HepG2 (cell line): ENCODE results near the gene P2RX1. TPM values are rescaled to one million over a fixed set of nuclear protein-coding genes. Genes with fewer than 3 reads are reported as not detected.
"Not testable (repeated sequence)": the region's sequence is repeated elsewhere in the genome, so short reads cannot be mapped to it uniquely, and the experiment has no call there.

Experiments
- ATAC-seq: fragments of 200-7000 bp; cut with Tn5 transposase; 3 replicates; pipeline ENCODE4 v1.9.1; 2020; ENCODE audit warnings: mild to moderate bottlenecking, moderate library complexity
- BruUV-seq: library from RNA; stranded (reverse); fragments of 400-500 nt; replicated peaks from 2 replicates; lab custom pipeline; 2021; lab: Mats Ljungman, UMichigan
- CTCF ChIA-PET: fragments of 300-600 bp; formaldehyde crosslinking; extraction: SDS; loops from one replicate; lab custom pipeline; 2021; ENCODE audit warnings: low total read pairs, inconsistent platforms, low intra/inter-chr PET ratio; lab: Yijun Ruan, JAX
- POLR2A ChIA-PET: fragments of 350-600 bp; sonication (Branson Sonifier 250); formaldehyde crosslinking; loops from one replicate; lab custom pipeline; 2020; ENCODE audit warnings: antibody characterized with exemption, inconsistent platforms; lab: Yijun Ruan, JAX
- DNase-seq: peaks from one replicate; pipeline ENCODE4 v3.0.0-alpha.2; 2015; ENCODE audit warnings: low spot score
- FAIRE-seq: peaks from 3 replicates; lab custom pipeline; 2011; peaks lifted over from hg19 to GRCh38; lab: Jason Lieb, UNC
- H2AFZ ChIP-seq: one replicate; pipeline ENCODE4 v1.6.1; 2011; ENCODE audit warnings: low read length, inconsistent platforms
- H3K27ac ChIP-seq: fragments of 300-600 bp; 3 replicates; pipeline ENCODE4 v1.8.0; 2011; ENCODE audit warnings: mixed run types, mild to moderate bottlenecking, mixed read lengths, low read length, inconsistent platforms; ENCODE audit not compliant: insufficient read depth; ENCODE audit errors: extremely low read length
- H3K27me3 ChIP-seq, 2 experiments: fragments of 200-600 bp in 1 of 2; 2 replicates in 1 of 2; 3 replicates in 1 of 2; pipeline versions ENCODE4 v1.6.0 to v1.8.0; 2011; ENCODE audit warnings: low read length in 2 of 2, mild to moderate bottlenecking in 2 of 2, moderate library complexity in 2 of 2, inconsistent platforms in 1 of 2; ENCODE audit not compliant: insufficient read depth in 2 of 2, control insufficient read depth in 1 of 2
- H3K36me3 ChIP-seq, 2 experiments: fragments of 200-600 bp in 1 of 2; replicated peaks in 1 of 2; 2 replicates in 1 of 2; 3 replicates in 1 of 2; pipeline versions ENCODE4 v1.5.1 to v1.8.0; 2011; ENCODE audit warnings: low read length in 2 of 2, inconsistent platforms in 1 of 2; ENCODE audit not compliant: insufficient read depth in 2 of 2, control insufficient read depth in 1 of 2
- H3K4me1 ChIP-seq: 2 replicates; pipeline ENCODE4 v1.5.1; 2012; ENCODE audit warnings: low read length, inconsistent platforms; ENCODE audit not compliant: insufficient read depth
- H3K4me2 ChIP-seq: 2 replicates; pipeline ENCODE4 v1.6.0; 2011; ENCODE audit warnings: low read depth, low read length, inconsistent platforms
- H3K4me3 ChIP-seq, 3 experiments: fragments of 200-600 bp in 1 of 3; sonication (generic), shearing (Covaris generic) in 1 of 3; replicated peaks in 1 of 3; 2 replicates each; pipeline ENCODE4 v1.5.1; 2011 to 2016; ENCODE audit warnings: low read length in 3 of 3, inconsistent platforms in 2 of 3, low read depth in 2 of 3, mild to moderate bottlenecking in 2 of 3, control low read depth in 1 of 3, mixed read lengths in 1 of 3; ENCODE audit not compliant: insufficient read depth in 1 of 3
- H3K79me2 ChIP-seq: one replicate; pipeline ENCODE4 v1.6.1; 2011; ENCODE audit warnings: low read length, inconsistent platforms; ENCODE audit not compliant: insufficient read depth
- H3K9ac ChIP-seq: 2 replicates; pipeline ENCODE4 v1.6.0; 2011; ENCODE audit warnings: mild to moderate bottlenecking, low read depth, low read length, inconsistent platforms; ENCODE audit not compliant: insufficient read depth
- H3K9me3 ChIP-seq: 2 replicates; pipeline ENCODE4 v1.5.1; 2012; ENCODE audit warnings: mild to moderate bottlenecking, low read length
- H4K20me1 ChIP-seq: 2 replicates; pipeline ENCODE4 v1.6.0; 2011; ENCODE audit warnings: inconsistent platforms, mild to moderate bottlenecking, low read length, moderate library complexity; ENCODE audit not compliant: insufficient read depth
- ARNT ChIP-seq: fragments of 450-650 bp; IDR thresholded peaks from 2 replicates; pipeline ENCODE4 v1.6.1; 2017
- KMT2B ChIP-seq: IDR thresholded peaks from 2 replicates; pipeline ENCODE4 v1.6.1; 2016; ENCODE audit warnings: missing genetic modification reagents, missing compliant biosample characterization
- ZBTB7B ChIP-seq: sonication (generic); formaldehyde crosslinking; IDR thresholded peaks from 2 replicates; pipeline ENCODE4 v1.4.0; 2020; ENCODE audit warnings: missing genetic modification reagents
- ZC3H4 ChIP-seq: sonication (generic); formaldehyde crosslinking; IDR thresholded peaks from 2 replicates; pipeline ENCODE4 v1.4.0; 2020; ENCODE audit warnings: missing genetic modification reagents, borderline replicate concordance
- ZNF251 ChIP-seq: sonication (generic); formaldehyde crosslinking; IDR thresholded peaks from 2 replicates; pipeline ENCODE4 v1.9.0; 2021; ENCODE audit warnings: mild to moderate bottlenecking, missing genetic modification reagents
- ZNF264 ChIP-seq: sonication (generic); formaldehyde crosslinking; IDR thresholded peaks from 2 replicates; pipeline ENCODE4 v1.4.0; 2020; ENCODE audit warnings: missing genetic modification reagents
- WGBS: methylation state at CpG from one replicate; pipeline ENCODE4 v1.1.6; 2017; ENCODE audit warnings: low lambda C conversion rate; 5-methylcytosine and 5-hydroxymethylcytosine counted together
- in situ Hi-C: cut with HindIII; loops from 2 replicates; pipeline ENCODE4 v1.10.0; 2017; ENCODE audit warnings: low pct_unique_long_range_greater_than_20kb; ENCODE audit not compliant: extremely low pct_ligation_motif_present
- intact Hi-C: fragments of 100-400 bp; cut with micrococcal nuclease; formaldehyde crosslinking; loops from one replicate; pipeline ENCODE4 v1.10.0; 2022; ENCODE audit not compliant: unreplicated experiment
- polyA plus RNA-seq, 8 experiments: library from polyadenylated mRNA; depleted of rRNA in 3 of 8; stranded (reverse) in 7 of 8; unstranded in 1 of 8; fragments of >200 nt; fragmentation: Illumina TruSeq in 4 of 8; extraction: Trizol in 4 of 8; gene quantifications; 2 replicates each; pipeline versions ENCODE4 v1.2.1 to v1.2.3, GENCODE V29; 2011 to 2016; ENCODE audit warnings: low read depth in 4 of 8, missing spikeins in 1 of 8, mixed read lengths in 1 of 8; ENCODE audit not compliant: insufficient read depth in 1 of 8
- total RNA-seq, 5 experiments: library from RNA; depleted of rRNA; stranded (reverse); fragments of >200 nt; fragmentation: Illumina TruSeq; extraction: Trizol; gene quantifications; 2 replicates each; pipeline ENCODE4 v1.2.3, GENCODE V29; 2016; ENCODE audit warnings: low read depth in 1 of 5
- TF ChIP-seq, protein P1 (sequence below): sonication (generic); formaldehyde crosslinking; IDR thresholded peaks from 2 replicates; pipeline ENCODE4 v1.4.0; 2020; ENCODE audit warnings: missing genetic modification reagents, mild to moderate bottlenecking, borderline replicate concordance

The P2RX1 gene
- total and polyA plus RNA-seq, 2 of the 13 experiments (the other 11 are each of a cell fraction or from before 2014, with no cell fraction given): 0.04 to 0.50 TPM

DNA sequence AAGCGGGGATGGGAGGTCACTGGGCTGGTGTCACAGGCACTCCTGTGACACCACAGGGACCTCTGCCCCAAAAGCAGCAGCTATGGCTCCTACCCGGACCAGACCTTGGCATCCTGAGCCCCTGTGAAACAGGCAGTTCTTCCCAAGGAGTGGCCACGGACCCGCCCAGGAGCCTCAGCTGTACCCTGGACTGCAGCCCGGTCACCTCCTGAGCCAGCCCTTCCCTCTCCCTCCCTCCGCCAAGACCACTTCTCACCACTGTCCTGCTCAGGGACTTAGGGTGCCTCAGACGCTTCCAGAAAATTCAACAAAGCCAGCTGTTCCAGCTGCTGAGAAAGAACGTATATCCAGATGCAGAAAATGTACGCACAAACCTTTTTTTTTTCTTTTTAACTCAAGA lies 56.3 kb downstream of the P2RX1 start:
- Histone ChIP-seq H3K4me3 (no peak overlapping the region), H4K20me1 (no peaks in the 10 kb centered on the region), H3K27me3 (0 out of 5 replicates have a peak, but pooled peaks cover 0 to 2% of the 10 kb centered on the region in 2 experiments), H3K4me2 (no peak overlapping the region), H3K79me2 (no peaks in the 10 kb centered on the region), H3K27ac (no peak overlapping the region), H3K4me1 (peaks cover 12% of the 10 kb centered on the region), H3K9me3 (no peaks in the 10 kb centered on the region), H3K9ac (no peak overlapping the region), H3K36me3 (no peaks in the 10 kb centered on the region; a peak in 1 of 5 replicates), H2AFZ (no peak overlapping the region)
- ATAC-seq (no peak), FAIRE-seq (no peak), DNase-seq (no peak)
- in situ Hi-C loops: no loop called here
- POLR2A ChIA-PET: no interaction called here
- no TSS peak for BruUV-seq
- 93% methylated on average over 5 of the region's 9 CpGs for WGBS
- intact Hi-C loops: no loop called here
- TF ChIP-seq, protein P1, sequence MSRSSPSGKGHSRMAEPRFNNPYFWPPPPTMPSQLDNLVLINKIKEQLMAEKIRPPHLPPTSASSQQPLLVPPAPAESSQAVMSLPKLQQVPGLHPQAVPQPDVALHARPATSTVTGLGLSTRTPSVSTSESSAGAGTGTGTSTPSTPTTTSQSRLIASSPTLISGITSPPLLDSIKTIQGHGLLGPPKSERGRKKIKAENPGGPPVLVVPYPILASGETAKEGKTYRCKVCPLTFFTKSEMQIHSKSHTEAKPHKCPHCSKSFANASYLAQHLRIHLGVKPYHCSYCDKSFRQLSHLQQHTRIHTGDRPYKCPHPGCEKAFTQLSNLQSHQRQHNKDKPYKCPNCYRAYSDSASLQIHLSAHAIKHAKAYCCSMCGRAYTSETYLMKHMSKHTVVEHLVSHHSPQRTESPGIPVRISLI (CRISPR knock-in tag): no peak
- TF ChIP-seq ZNF264 (CRISPR knock-in tag): no peak
- CTCF ChIA-PET: no interaction called here

DNA sequence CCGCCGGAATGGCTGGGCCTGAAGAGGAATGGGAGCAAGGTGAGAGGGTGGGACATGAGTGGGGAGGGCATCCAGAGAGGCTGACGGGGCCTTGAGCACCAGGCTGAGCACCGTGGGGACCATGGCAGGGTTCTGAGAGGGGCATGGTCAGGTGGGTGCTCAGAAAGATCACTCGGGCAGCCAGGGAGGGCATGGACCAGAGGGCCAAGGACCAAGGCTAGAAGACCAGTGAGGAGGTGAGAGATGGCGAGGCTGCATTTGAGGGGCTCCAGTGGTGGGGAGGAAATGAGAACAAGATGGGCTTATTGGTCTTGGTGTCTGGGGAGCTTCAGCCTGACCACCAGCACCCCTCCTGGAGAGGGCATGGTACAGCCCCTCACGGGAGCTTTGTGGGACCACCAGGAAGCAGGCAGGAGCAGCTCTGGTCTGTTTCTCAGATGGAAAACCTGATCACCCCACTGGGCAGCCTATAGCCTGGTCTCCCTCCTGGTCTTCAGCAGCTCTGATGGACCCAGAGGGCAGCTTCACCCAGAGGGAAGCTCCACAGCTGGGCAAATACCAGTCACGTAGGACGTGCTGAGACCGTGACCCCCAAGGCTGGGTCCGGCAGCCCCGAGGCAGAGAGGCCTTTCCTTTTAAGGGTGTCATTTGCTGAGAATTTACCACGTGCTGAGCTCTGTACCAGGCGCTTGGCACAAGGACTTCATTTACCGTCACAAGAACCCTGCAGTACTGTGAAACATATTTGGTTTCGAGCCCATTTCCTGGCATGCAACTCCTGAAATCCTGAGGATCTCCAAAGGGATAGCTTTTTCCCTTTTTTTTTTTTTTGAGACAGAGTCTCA lies 58.8 kb downstream of the P2RX1 start:
- FAIRE-seq: no peak
- POLR2A ChIA-PET: interaction anchor here (1.0 to 1.8 kb wide), 2 partner anchors 11 to 12 kb away, joined by 4 to 10 read pairs; partner anchors contain the start of gene NCBP3
- Histone ChIP-seq H4K20me1 (no peaks in the 10 kb centered on the region), H3K36me3 (no peaks in the 10 kb centered on the region; a peak in 1 of 5 replicates), H3K27me3 (0 out of 5 replicates have a peak, but pooled peaks cover 0 to 2% of the 10 kb centered on the region in 2 experiments), H3K4me3 (no peak overlapping the region; a peak in 1 of 6 replicates), H3K9ac (no peak overlapping the region), H3K4me1 (peaks cover 12% of the 10 kb centered on the region), H3K79me2 (no peaks in the 10 kb centered on the region)
- CTCF ChIA-PET: no interaction called here
- intact Hi-C loops: no loop called here
- BruUV-seq: no TSS peak
- DNase-seq: no peak
- TF ChIP-seq ZC3H4 (no peak), KMT2B (CRISPR knock-in tag) (no peak), ARNT (no peak), ZNF251 (CRISPR knock-in tag) (no peak), ZBTB7B (CRISPR knock-in tag) (no peak)
- TF ChIP-seq, all 625 proteins: peak for 0
- no peak overlapping the region for H3K27ac ChIP-seq
- WGBS: 37% methylated on average over 13 of the region's 16 CpGs
- in situ Hi-C loops: no loop called here
- no peak overlapping the region for H2AFZ ChIP-seq
- no peaks in the 10 kb centered on the region for H3K9me3 ChIP-seq
- peak; percentile 60 for ATAC-seq
- H3K4me2 ChIP-seq: peak overlapping the region; percentile 42

DNA sequence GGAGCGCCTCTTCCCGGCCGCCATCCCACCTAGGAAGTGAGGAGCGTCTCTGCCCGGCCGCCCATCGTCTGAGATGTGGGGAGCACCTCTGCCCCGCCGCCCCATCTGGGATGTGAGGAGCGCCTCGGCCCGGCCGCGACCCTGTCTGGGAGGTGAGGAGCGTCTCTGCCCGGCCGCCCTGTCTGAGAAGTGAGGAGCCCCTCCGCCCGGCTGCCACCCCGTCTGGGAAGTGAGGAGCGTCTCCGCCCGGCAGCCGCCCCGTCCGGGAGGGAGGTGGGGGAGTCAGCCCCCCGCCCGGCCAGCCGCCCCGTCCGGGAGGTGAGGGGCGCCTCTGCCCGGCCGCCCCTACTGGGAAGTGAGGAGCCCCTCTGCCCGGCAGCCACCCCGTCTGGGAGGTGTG lies 62.1 kb downstream of the P2RX1 start:
- FAIRE-seq, ATAC-seq, intact Hi-C loops, BruUV-seq, H4K20me1 ChIP-seq, H3K27me3 ChIP-seq, POLR2A ChIA-PET, H3K27ac ChIP-seq, CTCF ChIA-PET, H2AFZ ChIP-seq, H3K9me3 ChIP-seq, DNase-seq, H3K4me2 ChIP-seq, H3K36me3 ChIP-seq, in situ Hi-C loops, H3K4me3 ChIP-seq, H3K9ac ChIP-seq, H3K79me2 ChIP-seq: not testable (repeated sequence)
- WGBS: 12% methylated on average over 2 of the region's 36 CpGs
- H3K4me1 ChIP-seq: peaks cover 28% of the 10 kb centered on the region
